Testis (tissue), 3 donors: Measurements from ENCODE around the gene MARCHF3. TPM values are rescaled to one million over a fixed set of nuclear protein-coding genes. Genes with fewer than 3 reads are reported as not detected.
A peak's percentile ranks its signal among the peaks of the same experiment; 100 is the strongest.

ENCODE experiments used
- DNase-seq: peaks from one replicate; pipeline ENCODE4 v3.0.0-alpha.2; 2019
- H3K27ac ChIP-seq, 2 donors: fragments of 200-600 bp; sonication (generic); one replicate each; pipeline ENCODE4 v1.5.1; 2019
- H3K27me3 ChIP-seq: fragments of 200-600 bp; sonication (generic); one replicate; pipeline ENCODE4 v1.5.1; 2019
- H3K36me3 ChIP-seq: fragments of 200-600 bp; sonication (generic); one replicate; pipeline ENCODE4 v1.5.1; 2017; ENCODE audit warnings: low read depth; ENCODE audit errors: missing control alignments
- H3K4me1 ChIP-seq: fragments of 200-600 bp; sonication (generic); one replicate; pipeline ENCODE4 v1.5.1; 2019
- H3K4me3 ChIP-seq, 2 donors: fragments of 200-600 bp; sonication (generic); one replicate each; pipeline ENCODE4 v1.5.1; 2017 to 2019
- H3K9me3 ChIP-seq: fragments of 200-600 bp; sonication (generic); one replicate; pipeline ENCODE4 v1.5.1; 2017
- POLR2A ChIP-seq: fragments of 450-650 bp; IDR thresholded peaks from one replicate; pipeline ENCODE4 v1.6.1; 2017; ENCODE audit warnings: antibody characterized with exemption, mild to moderate bottlenecking, moderate library complexity
- WGBS, 2 donors: methylation state at CpG; one replicate each; pipeline ENCODE4 v1.1.5; 2018; 5-methylcytosine and 5-hydroxymethylcytosine counted together
- intact Hi-C: fragments of 100-400 bp; cut with DNase I; formaldehyde crosslinking; loops from one replicate; pipeline ENCODE4 v1.15.1; 2023; ENCODE audit warnings: low total_unique reads
- polyA plus RNA-seq: library from polyadenylated mRNA; stranded (reverse); fragments of 350-450 nt; fragmentation: Illumina TruSeq; extraction: RNeasy Lipid Tissue Mini Kit (QIAGEN cat#74804); gene quantifications from one replicate; pipeline ENCODE4 v1.2.3, GENCODE V29; 2014; ENCODE audit warnings: low read depth, low replicate concordance; ENCODE audit not compliant: insufficient read depth
- total RNA-seq, 2 donors: library from RNA; depleted of rRNA; stranded (reverse); fragments of >200 nt; gene quantifications; one replicate each; pipeline ENCODE4 v1.2.3, GENCODE V29; 2016
- TF ChIP-seq, protein P1 (sequence below), 3 experiments: fragments of 450-650 bp in 2 of 3; fragments of 200-600 bp in 1 of 3; sonication (generic) in 1 of 3; IDR thresholded peaks; one replicate each; pipeline ENCODE4 v1.5.1; 2016 to 2019; ENCODE audit warnings: antibody characterized with exemption in 3 of 3, mild to moderate bottlenecking in 2 of 3, moderate library complexity in 1 of 3

The MARCHF3 gene
- total and polyA plus RNA-seq, 3 donors from 2014 or later: 34.0 to 81.9 (median 38.8) TPM

DNA sequence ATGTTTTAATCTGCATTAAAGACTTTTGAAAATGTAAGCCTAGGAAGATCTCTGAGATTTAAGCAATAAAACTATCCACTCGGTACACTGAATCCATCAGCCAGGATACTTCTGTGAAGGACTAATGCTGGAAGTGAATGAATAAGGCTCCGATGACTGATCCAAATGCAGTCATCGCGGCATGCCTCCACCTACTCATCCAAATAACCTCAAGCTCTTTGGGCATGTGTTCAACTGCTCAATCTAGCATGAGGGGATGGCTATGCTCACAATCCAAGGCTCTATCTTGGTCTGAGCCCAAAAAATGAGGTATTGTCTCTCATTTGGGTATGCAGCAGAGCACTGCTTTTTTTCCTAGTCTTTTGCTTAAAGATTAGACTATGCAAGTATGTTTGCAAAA is 19.2 kb downstream of the MARCHF3 start:
- no peak overlapping the region for H3K4me3 ChIP-seq
- peaks cover 11% of the 10 kb centered on the region for H3K4me1 ChIP-seq
- intact Hi-C loops: no loop called here
- no peak for DNase-seq
- H3K36me3 ChIP-seq: no peaks in the 10 kb centered on the region
- no peak for TF ChIP-seq POLR2A
- TF ChIP-seq, protein P1, sequence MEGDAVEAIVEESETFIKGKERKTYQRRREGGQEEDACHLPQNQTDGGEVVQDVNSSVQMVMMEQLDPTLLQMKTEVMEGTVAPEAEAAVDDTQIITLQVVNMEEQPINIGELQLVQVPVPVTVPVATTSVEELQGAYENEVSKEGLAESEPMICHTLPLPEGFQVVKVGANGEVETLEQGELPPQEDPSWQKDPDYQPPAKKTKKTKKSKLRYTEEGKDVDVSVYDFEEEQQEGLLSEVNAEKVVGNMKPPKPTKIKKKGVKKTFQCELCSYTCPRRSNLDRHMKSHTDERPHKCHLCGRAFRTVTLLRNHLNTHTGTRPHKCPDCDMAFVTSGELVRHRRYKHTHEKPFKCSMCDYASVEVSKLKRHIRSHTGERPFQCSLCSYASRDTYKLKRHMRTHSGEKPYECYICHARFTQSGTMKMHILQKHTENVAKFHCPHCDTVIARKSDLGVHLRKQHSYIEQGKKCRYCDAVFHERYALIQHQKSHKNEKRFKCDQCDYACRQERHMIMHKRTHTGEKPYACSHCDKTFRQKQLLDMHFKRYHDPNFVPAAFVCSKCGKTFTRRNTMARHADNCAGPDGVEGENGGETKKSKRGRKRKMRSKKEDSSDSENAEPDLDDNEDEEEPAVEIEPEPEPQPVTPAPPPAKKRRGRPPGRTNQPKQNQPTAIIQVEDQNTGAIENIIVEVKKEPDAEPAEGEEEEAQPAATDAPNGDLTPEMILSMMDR (IDR thresholded peaks at IDR 0.05): no peak
- H3K27me3 ChIP-seq: no peaks in the 10 kb centered on the region
- 86 to 92% methylated on average over 4 of the region's 4 CpGs for WGBS, 2 donors
- no peaks in the 10 kb centered on the region for H3K9me3 ChIP-seq
- no peak overlapping the region for H3K27ac ChIP-seq

DNA sequence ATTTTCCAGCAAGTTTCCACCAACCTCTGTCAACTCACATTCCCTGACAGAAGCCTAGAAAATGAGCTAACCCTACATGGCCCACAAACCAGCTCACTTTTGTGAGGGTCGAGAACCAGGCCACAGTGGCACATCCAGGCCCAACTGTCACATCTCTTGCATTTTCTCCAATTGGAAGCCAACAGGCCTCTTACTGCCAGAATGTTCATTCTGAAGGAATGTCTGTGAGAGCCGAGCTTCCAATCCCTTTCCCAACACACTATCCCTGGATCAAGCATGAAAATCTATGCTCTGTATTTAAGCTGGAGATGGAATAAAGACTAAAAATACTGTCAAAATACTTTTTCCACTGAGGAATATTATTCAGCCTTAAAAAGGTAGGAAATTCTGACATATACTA is 20.0 kb downstream of the MARCHF3 start:
- Histone ChIP-seq H3K4me1 (peaks cover 11% of the 10 kb centered on the region), H3K27me3 (no peaks in the 10 kb centered on the region), H3K4me3 (no peak overlapping the region), H3K36me3 (no peaks in the 10 kb centered on the region), H3K9me3 (no peaks in the 10 kb centered on the region), H3K27ac (no peak overlapping the region)
- DNase-seq: no peak
- TF ChIP-seq, protein P1 (IDR thresholded peaks at IDR 0.05): no peak
- TF ChIP-seq POLR2A: no peak
- intact Hi-C loops: no loop called here
- 89 to 90% methylated on average over 2 of the region's 2 CpGs for WGBS, 2 donors

DNA sequence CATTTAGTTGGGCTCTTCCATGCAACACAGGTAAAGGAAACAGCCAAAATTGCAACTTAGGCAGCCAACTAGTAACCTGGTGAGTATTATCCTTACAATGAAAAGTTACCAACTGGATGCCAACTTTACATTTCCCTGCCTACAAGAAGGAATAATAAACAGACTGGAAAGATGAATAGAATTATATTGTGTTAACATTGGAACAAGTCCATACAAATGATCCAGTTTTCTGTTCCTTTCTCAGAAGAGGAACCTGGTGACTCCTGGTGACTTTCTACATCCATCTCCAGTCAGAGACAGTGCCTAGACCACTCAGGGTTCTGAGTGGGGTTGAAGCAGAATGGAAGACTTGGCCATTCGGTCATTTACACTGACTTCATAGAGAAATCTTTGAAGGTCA is 20.6 kb downstream of the MARCHF3 start:
- no peaks in the 10 kb centered on the region for H3K27me3 ChIP-seq
- H3K36me3 ChIP-seq: no peaks in the 10 kb centered on the region
- no peak for TF ChIP-seq POLR2A
- TF ChIP-seq, protein P1 (IDR thresholded peaks at IDR 0.05): no peak
- no peak overlapping the region for H3K4me3 ChIP-seq
- H3K9me3 ChIP-seq: no peaks in the 10 kb centered on the region
- no peak for DNase-seq
- H3K4me1 ChIP-seq: peaks cover 11% of the 10 kb centered on the region
- 82 to 95% methylated on average over 1 of the region's 1 CpG for WGBS, 2 donors
- no peak overlapping the region for H3K27ac ChIP-seq
- intact Hi-C loops: no loop called here

DNA sequence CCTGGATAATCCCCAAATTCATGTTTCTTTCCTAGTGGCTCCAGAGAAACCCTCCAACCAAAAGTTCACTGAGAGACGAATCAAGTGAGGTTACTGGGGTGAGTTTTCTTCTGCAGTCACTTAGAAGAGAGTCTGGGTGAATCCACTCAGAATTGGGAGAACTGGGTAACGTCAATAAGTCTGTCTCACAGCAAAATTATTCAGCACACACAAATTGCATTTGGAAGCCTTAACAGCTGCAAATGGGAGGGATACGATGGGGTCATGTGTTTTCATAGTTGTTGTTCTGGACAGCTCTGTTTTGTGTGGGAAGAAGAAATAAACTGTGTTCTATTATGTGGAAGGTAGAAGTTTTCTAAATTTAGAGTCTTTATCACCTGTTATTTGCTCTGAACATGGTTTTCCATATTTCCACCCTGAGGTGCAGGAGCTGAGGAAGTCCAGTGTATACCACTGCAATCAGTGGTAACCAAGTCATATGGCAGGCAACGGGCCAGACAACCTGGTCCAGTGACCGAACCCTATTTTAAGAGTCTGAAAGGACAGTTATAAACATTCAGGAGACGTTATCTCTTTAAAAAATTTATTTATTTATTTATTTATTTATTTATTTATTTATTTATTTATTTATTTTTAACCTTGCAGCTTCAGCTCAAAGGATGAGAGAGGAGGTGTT is 21.9 kb downstream of the MARCHF3 start:
- Histone ChIP-seq H3K27me3 (no peaks in the 10 kb centered on the region), H3K4me3 (no peak overlapping the region), H3K36me3 (no peaks in the 10 kb centered on the region), H3K9me3 (no peaks in the 10 kb centered on the region), H3K4me1 (peaks cover 11% of the 10 kb centered on the region), H3K27ac (peak overlapping the region in 1 of 2 donors; percentile 13)
- intact Hi-C loops: no loop called here
- no peak for DNase-seq
- TF ChIP-seq, protein P1 (IDR thresholded peaks at IDR 0.05): no peak
- TF ChIP-seq POLR2A: no peak
- WGBS, 2 donors: 79% methylated on average over 6 of the region's 6 CpGs

DNA sequence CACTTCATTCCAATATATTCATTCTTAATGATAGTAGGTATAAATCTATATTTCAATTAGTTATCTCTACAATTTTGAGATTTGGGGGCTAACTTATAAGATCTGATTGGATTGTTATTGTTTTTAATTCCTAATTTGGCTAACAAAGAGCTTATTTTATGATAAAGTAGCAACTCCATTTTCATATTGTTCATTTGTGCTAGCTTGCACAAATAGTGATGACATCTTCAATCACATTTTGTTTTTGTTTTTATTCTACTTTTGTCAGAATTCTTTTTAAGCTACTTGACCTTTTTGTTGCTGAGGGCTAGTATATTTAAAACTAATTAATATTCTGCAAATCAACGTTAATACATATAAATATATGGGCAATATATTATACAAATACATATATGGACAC is 22.8 kb downstream of the MARCHF3 start:
- Histone ChIP-seq H3K36me3 (no peaks in the 10 kb centered on the region), H3K27ac (no peak overlapping the region), H3K4me1 (peaks cover 7% of the 10 kb centered on the region), H3K9me3 (no peaks in the 10 kb centered on the region), H3K4me3 (no peak overlapping the region), H3K27me3 (no peaks in the 10 kb centered on the region)
- intact Hi-C loops: no loop called here
- 81 to 90% methylated on average over 1 of the region's 1 CpG for WGBS, 2 donors
- no peak for DNase-seq
- TF ChIP-seq, protein P1 (IDR thresholded peaks at IDR 0.05): no peak
- TF ChIP-seq POLR2A: no peak
